ENCODE measurements around the gene LSS.

Gene LSS

GRCh38 chr21:46218906-46219590, 9.5 kb downstream of the LSS start:
- no peak for DNase-seq

- DNase-seq: no peak
Observed at GRCh38 chr21:46217511-46218196, 10.9 kb downstream of the LSS start.

- DNase-seq: no peak
Observed at GRCh38 chr21:46216132-46216747, 12.3 kb downstream of the LSS start.

- no peak for DNase-seq
Observed at GRCh38 chr21:46215436-46216131, 13.0 kb downstream of the LSS start.

GRCh38 chr21:46214478-46215340, 13.9 kb downstream of the LSS start:
- DNase-seq: no peak

- no peak for DNase-seq
Observed at GRCh38 chr21:46213620-46214286, 14.8 kb downstream of the LSS start.

GRCh38 chr21:46212721-46213484, 15.7 kb downstream of the LSS start:
- no peak for DNase-seq

- no peak for DNase-seq
Observed at GRCh38 chr21:46211786-46212720, 16.5 kb downstream of the LSS start.

- DNase-seq: no peak
Observed at GRCh38 chr21:46211376-46211775, 17.2 kb downstream of the LSS start.

GRCh38 chr21:46210378-46211136, 18.0 kb downstream of the LSS start:
- DNase-seq: no peak

- no peak for DNase-seq
Observed at GRCh38 chr21:46208761-46209721, 19.5 kb downstream of the LSS start.

GRCh38 chr21:46207920-46208591, 20.5 kb downstream of the LSS start:
- no peak for DNase-seq

GRCh38 chr21:46207006-46207919, 21.3 kb downstream of the LSS start:
- DNase-seq: no peak

GRCh38 chr21:46206163-46207005, 22.2 kb downstream of the LSS start:
- DNase-seq: no peak

- DNase-seq: no peak
Observed at GRCh38 chr21:46205766-46206162, 22.8 kb downstream of the LSS start.

All from CD4-positive, alpha-beta T cell treated with Interleukin-17A for 4 hours (primary cell).